D721Med (cell line): ENCODE results near the gene ASCC3.
A peak's percentile ranks its signal among the peaks of the same experiment; 100 is the strongest.

ENCODE experiments used
- DNase-seq: peaks from one replicate; pipeline ENCODE4 v3.0.0; 2011; ENCODE audit warnings: low spot score; ENCODE audit not compliant: insufficient read length
- FAIRE-seq: peaks from 2 replicates; lab custom pipeline; 2011; peaks lifted over from hg19 to GRCh38; lab: Jason Lieb, UNC
- TF ChIP-seq, protein P1 (sequence below): IDR thresholded peaks from 2 replicates; pipeline ENCODE4 v1.5.1; 2012; ENCODE audit warnings: mild to moderate bottlenecking, control low read depth; ENCODE audit not compliant: insufficient read depth; ENCODE audit errors: missing control alignments

The ASCC3 gene

DNA sequence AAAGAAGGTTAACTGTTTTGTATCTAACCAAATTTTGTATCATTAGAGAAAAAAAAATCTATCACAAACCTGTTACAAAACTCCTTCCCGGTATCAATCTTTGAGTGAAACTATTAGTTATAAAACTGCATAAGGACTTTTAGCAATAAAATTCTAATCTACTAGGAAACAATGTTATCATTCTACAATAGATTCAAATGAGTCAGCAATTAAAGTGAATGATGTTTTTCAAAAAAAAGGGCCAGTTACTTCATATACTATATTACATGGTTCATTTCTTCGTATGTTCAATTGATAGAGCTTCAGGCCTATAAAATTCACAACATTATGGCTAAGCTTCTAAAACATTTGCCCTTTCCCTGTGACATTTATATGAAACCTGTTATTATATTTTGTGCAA lies 15.6 kb downstream of the ASCC3 start:
- TF ChIP-seq, protein P1, sequence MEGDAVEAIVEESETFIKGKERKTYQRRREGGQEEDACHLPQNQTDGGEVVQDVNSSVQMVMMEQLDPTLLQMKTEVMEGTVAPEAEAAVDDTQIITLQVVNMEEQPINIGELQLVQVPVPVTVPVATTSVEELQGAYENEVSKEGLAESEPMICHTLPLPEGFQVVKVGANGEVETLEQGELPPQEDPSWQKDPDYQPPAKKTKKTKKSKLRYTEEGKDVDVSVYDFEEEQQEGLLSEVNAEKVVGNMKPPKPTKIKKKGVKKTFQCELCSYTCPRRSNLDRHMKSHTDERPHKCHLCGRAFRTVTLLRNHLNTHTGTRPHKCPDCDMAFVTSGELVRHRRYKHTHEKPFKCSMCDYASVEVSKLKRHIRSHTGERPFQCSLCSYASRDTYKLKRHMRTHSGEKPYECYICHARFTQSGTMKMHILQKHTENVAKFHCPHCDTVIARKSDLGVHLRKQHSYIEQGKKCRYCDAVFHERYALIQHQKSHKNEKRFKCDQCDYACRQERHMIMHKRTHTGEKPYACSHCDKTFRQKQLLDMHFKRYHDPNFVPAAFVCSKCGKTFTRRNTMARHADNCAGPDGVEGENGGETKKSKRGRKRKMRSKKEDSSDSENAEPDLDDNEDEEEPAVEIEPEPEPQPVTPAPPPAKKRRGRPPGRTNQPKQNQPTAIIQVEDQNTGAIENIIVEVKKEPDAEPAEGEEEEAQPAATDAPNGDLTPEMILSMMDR: no peak
- no peak for DNase-seq
- FAIRE-seq: no peak

DNA sequence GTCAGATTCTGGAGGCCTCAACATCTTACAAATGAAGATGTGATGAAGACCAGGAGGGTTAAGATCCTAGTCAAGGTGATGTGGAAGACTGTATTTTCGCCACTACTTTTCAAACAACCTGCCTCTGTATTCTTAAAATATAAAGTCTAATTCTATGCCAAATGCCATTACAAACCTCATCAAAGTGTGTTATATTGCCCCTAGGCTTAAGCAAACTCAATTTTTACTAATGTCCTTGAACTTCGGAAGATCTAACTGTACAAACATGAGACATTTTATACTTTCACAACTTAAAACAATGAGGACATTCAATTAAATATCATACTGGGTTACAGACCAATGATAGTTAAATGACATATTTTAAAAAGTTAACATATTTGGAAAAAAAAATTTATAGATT lies 19.1 kb downstream of the ASCC3 start:
- DNase-seq: no peak
- FAIRE-seq: no peak
- TF ChIP-seq, protein P1: no peak

DNA sequence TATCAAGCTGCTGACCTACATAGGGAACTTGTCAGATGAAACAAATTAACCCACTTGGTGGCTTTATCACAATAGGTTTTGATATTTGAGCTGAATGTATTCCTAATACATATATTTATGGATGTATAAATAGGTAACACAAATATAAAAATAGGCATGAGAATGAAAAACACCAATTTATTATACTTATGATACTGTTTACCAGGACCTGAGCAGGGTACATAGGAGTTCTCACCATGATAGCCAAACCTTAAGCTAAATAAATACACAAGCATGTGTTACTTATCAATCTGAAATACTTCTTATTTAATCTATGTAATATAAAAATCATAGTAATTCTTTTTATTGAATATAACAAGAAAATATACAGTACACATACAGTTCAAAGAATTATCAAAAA lies 25.0 kb downstream of the ASCC3 start:
- no peak for DNase-seq
- no peak for FAIRE-seq

DNA sequence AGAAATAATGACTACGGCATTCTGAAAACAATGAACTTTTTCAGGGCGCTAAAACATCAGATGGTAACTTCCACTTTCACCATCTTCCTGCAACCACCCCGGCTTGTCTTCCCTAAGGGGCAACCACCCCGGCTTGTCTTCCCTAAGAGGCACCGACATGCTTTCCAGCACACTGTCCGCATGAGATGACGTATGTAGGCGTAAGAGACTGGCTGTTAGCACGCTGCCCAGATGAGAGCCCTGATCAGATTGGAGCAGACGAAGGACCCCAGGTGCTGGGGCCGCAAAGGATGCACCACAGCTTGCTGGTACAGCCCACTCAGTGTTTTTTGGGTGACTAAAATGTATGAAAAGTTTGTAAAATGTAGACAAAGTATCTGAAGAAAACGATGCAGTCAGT lies 29.3 kb downstream of the ASCC3 start:
- DNase-seq: no peak
- TF ChIP-seq, protein P1: no peak
- FAIRE-seq: no peak

More for the DNA sequence above, 25.0 kb downstream of the ASCC3 start:
- TF ChIP-seq, protein P1: no peak

DNA sequence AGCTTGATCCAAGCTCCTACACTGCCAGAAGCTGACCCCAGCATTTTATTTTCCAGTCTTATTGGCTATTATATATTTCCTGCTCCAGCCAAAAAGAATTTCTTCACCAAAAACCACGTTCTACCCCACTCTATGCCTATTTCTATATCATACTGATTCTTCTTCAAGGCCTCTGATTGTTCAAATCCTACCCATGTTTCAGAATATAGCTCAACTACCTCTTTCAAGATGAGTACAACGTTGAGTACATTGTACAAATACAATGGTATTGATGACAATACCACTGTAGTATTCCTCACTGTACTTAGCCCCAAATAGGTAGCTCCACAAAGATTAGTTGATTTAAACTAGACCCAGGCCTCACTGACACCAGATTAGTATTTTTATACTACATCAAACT lies 31.0 kb downstream of the ASCC3 start:
- TF ChIP-seq, protein P1: no peak
- FAIRE-seq (no peak), DNase-seq (no peak)

DNA sequence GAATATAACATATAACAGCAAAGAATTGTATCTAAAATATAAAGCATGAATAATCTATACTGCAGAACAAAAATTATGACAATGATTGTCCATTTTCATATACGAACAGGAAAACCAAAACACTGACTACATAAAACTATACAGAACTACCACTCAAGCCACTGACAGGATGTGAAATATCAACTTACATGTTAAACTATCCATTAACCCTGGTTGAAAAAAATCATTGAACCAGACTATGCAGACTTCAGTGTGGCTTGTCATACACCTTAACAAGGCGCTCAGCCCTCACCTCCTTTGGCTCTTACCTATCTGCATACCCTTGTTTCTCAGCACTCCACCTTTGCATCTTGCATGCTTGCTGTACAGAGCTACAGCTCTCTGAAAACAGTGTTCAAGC lies 34.9 kb downstream of the ASCC3 start:
- FAIRE-seq (peak; percentile 6), DNase-seq (no peak)
- TF ChIP-seq, protein P1: no peak

DNA sequence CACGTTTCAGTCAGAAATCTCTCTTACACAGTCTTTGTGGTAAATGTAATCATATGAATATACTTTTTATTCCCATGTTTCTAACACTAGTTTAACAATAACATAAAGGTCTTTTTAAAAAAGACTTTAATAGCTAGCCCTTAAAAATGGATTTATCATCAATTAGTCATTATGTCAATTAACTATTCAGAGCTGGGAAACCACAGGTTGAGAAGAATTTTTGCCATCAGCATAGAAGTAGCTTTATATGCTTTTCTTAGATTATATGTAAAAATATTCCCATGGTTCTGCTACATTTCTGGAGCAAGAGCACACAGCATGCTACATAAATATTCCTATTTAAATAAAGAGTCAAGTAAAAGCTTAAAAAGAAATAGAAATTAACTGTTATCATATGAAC lies 35.5 kb downstream of the ASCC3 start:
- FAIRE-seq (no peak), DNase-seq (no peak)
- TF ChIP-seq, protein P1: no peak
